GM18861 (cell line): ENCODE results near the gene PIK3CD.
"Not testable (repeated sequence)": the region's sequence is repeated elsewhere in the genome, so short reads cannot be mapped to it uniquely, and the experiment has no call there.

Experiments used
- ATAC-seq: cut with Tn5 transposase; IDR thresholded peaks from one replicate; pipeline ENCODE4 v1.9.1; 2021; ENCODE audit not compliant: unreplicated experiment

Gene PIK3CD

GRCh38 chr1:9618909-9619679 is 32.4 kb upstream of the PIK3CD start:
- no peak for ATAC-seq

GRCh38 chr1:9621032-9621431 is 30.5 kb upstream of the PIK3CD start:
- no peak for ATAC-seq

GRCh38 chr1:9624081-9624480 is 27.4 kb upstream of the PIK3CD start:
- ATAC-seq: no peak

- ATAC-seq: not testable (repeated sequence)
These were observed 26.5 kb upstream of the PIK3CD start for GRCh38 chr1:9625030-9625429.

- peak; percentile 37 for ATAC-seq
These were observed 25.3 kb upstream of the PIK3CD start for GRCh38 chr1:9626201-9626608.

GRCh38 chr1:9628541-9629444 is 22.7 kb upstream of the PIK3CD start:
- ATAC-seq: no peak

- ATAC-seq: peak; percentile 25
These were observed 21.9 kb upstream of the PIK3CD start for GRCh38 chr1:9629445-9630201.

- no peak for ATAC-seq
These were observed 21.0 kb upstream of the PIK3CD start for GRCh38 chr1:9630331-9631111.

- no peak for ATAC-seq
These were observed 19.9 kb upstream of the PIK3CD start for GRCh38 chr1:9631613-9632012.

- no peak for ATAC-seq
These were observed 18.0 kb upstream of the PIK3CD start for GRCh38 chr1:9633493-9633892.

- ATAC-seq: no peak
These were observed 16.9 kb upstream of the PIK3CD start for GRCh38 chr1:9634582-9634981.

- ATAC-seq: no peak
These were observed 12.3 kb upstream of the PIK3CD start for GRCh38 chr1:9639227-9639626.

- ATAC-seq: no peak
These were observed 7.9 kb upstream of the PIK3CD start for GRCh38 chr1:9643351-9644256.

GRCh38 chr1:9646037-9646436 is 5.5 kb upstream of the PIK3CD start:
- ATAC-seq: no peak

GRCh38 chr1:9648171-9648570 is 3.4 kb upstream of the PIK3CD start:
- ATAC-seq: no peak

- no peak for ATAC-seq
These were observed 1.8 kb upstream of the PIK3CD start for GRCh38 chr1:9649769-9650168.

GRCh38 chr1:9651220-9651564 is 339 bp upstream of the PIK3CD start:
- ATAC-seq: no peak

GRCh38 chr1:9652379-9653209 is 1.1 kb downstream of the PIK3CD start:
- ATAC-seq: no peak

- no peak for ATAC-seq
These were observed 1.6 kb downstream of the PIK3CD start for GRCh38 chr1:9653210-9653490.
